GM21723 (cell line): ENCODE measurements around the gene ZNF490.
"Not testable (repeated sequence)": the region's sequence is repeated elsewhere in the genome, so short reads cannot be mapped to it uniquely, and the experiment has no call there.

Source experiments
- ATAC-seq: cut with Tn5 transposase; IDR thresholded peaks from one replicate; pipeline ENCODE4 v1.9.1; 2021; ENCODE audit warnings: mild to moderate bottlenecking, moderate library complexity; ENCODE audit not compliant: unreplicated experiment

The ZNF490 gene

DNA sequence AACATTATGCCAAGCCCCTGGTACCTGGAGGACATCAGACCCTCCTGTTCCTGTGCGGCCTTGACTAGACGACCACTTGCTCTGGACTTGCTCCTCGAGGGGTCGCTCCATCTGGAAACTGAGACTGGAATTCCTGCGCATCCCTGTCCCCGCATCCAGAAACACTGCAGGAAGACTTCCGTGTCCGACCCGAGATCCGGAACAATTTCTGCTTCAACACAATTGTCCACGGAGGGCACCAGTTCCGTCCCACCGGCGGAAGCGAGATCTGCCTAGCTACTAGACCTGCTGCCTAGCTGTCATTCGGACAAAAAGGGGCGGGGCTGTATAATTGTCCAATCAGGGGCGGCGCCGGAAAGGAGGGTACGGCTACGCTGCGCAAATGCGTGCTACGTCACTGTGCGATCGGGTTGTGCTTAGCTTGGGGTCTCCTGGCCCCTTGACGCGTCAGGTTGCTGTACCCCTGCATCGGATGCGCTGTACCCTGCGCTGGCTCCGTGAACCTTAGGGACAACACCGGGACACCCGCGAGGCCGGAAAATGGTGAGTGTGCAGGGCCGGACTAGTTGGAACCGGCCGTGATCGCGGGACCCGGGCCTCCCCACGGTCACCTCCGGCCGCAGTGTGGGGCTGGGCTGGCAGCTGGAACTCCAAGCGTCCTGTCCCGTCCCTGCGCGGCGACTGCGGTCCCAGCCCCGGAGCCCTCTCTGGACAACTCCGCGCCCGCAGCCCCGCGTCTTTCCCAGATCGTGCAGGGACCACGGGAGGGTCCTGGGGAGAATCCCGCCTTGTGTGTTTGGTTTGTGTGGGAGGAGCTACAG is at the start of gene ZNF490, which contains the start of gene ZNF791:
TSS of gene ZNF490 (minus strand) at position 274 of the 821 bp plus-strand sequence. CDS start at position 141, 133 bp downstream.
TSS of gene ZNF791 (plus strand) at position 381 of the 821 bp plus-strand sequence. CDS start at position 541, 160 bp downstream.
- peak; percentile 77 for ATAC-seq

DNA sequence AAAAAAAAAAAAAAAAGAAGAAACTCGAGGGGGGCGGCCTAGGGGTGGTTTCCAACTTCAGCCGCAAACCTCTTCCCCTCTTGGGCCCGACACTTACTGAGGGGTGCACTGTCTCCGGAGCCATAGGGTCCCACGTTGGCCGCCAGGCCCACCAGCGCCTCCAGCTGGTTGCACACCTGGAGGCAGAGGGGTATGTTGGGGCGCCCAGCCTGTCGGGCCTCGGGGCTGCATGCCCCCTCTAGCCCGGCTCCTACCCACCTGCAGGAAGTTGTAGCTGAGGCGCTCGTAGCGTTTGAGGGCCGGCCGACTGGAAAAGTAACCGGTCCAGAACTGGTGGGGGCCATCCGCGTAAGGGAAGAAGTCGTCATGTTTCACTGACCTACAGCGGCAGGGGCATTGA is 47.4 kb upstream of the ZNF490 start:
- ATAC-seq, result no peak

DNA sequence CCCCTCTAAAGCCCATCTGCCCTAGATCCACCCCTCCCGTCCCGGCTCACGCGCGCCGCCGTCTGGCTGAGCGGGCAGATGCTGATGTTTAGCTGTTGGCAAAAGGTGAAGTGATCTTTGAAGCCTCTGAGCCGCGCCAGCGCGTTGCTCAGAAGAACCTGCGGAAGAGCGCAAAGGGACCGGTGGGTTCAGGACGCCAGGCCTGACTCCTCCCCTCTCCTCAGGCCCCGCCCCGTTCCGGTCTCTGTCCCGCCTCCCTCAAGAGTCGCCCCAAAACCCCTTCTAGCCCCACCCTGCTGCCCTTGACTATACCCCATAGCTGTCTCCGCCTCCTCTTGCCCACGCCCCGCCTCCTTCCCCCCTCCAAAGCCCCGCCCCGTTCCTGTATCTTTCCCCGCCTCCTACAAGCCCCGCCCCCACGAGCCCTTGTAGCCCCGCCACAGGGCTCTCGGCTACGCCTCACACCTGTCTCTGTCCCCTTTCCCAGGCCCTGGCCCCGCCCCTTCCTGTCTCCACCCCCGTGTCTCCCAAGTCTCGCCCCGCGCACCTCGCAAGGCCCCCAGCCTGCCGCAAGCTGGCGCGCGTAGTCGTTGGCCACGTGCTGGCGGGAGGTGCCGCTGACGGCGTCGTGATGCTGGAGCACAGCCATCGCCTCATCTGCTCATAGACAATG is 46.4 kb upstream of the ZNF490 start:
- ATAC-seq, result no peak

DNA sequence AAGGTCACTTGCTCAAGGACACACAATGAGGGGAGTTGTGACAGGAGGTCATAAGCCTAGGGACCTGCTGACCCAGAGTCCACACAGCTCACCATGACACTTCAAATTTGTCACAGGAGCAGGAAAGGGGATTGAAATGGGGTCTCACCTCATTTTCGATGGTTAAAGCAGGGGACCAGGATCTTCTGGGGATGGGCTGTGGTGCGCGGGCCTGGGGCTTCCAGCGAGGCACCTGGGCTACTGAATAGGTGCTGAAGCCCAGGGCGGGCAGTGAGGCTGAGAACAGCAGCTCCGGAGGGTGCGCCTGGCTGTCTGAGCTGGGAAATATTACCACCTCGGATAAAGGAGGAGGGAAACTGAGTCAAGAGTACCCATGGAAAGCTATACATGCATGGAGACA is 44.9 kb upstream of the ZNF490 start:
- ATAC-seq, result no peak

DNA sequence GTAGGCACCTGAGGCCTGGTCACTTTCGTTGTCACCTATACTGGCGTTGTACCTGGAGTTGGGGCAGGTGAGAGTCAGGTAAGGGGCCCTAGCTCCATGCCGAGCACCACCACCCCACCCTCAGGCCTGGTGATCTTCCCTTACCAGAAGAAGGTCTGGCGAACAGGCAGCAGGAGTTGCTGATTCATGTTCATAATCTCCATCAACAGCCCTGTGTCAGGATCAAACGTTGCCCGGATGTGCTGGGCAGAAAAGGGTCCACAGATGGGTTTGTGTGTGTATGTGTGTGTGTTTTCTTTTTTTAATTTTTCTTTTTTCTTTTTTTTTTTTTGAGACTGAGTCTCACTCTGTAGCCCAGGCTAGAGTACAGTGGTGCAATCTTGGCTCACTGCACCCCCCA is 41.6 kb upstream of the ZNF490 start:
- no peak for ATAC-seq

DNA sequence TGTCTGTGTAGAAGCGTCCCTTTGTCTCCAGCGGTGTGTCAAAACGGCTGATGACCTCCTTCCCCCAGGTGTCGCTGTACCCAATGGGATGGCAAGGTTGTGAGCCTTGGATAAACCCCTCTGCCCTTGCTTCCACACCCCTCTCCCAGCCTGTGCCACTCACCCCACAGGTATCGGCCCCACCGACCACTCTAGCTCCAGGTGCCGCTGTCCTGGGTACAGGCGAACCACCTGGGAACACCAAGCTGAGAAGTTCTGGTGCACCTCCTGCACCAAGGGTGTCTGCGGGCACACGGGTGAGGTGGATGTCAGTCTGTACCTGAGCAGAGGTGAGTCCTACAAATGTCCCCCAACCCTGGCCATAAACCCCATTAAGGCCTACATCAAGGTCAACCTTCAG is 39.3 kb upstream of the ZNF490 start:
- no peak for ATAC-seq

DNA sequence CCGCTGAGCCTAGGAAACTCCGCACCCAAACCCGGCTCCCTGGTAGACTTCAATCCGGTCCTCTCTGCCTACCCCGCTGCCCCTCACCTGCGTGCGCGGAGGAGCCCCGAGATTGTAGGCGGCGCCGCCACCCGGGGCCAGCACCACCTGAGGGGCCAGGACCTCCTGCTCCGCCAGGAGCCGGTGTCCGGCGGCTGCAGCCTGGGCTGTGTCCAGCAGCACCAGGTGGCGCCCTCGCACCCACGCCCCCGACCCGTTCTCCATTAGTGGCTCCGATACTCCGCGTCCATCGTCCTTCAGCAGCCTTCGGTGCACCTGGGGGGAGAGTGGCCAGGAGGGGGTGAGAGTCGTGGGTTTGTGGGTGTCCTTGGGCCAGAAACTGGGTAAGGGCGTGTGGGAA is 37.5 kb upstream of the ZNF490 start:
- no peak for ATAC-seq

DNA sequence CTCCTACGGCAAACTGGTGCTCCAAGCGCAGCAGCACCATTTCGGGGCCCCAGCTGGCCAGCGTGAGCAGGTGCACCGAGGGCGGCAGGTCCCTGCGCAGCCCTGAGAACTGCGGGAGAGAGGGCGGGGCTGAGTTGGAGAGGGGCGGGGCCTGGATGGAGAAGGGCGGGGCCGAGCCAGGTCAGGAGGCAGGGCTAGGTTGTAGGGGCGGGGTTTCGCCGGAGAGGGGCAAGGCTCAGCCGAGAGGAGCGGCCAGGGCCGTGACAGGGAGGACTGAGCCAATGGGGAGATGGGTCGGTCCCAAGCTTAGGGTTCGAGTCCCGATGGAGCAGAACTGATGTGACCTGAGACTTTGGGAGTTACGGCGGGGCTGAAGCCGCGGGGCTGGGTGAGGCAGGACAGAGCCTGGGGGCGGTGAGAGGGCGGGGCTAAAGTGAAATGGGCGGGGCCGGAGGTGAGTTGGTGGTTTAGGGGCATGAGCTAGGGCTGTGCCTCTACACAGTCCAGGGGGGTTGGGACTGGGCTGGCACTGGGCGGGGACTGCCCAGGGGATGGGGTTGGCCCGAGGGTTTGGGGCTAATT is 37.0 kb upstream of the ZNF490 start:
- ATAC-seq, result no peak

DNA sequence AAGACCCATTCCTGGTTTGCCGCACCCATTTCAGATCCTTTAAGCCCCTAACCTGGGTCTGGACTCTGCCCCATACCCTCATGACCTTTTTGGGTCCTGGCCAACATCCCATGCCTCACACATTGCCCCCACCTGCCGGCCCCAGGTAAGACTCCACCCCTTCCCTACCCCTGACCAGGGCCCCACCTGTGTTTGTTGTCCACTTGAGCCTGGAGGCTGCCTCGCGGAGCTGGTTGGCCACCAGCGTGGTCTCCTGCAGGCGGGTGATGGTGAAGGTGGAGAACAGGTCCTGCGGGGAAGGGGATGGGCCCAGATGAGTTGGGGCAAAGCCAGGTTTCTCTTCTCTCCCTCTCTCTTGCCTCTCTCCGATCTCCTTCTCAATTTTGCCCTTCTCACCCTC is 36.4 kb upstream of the ZNF490 start:
- ATAC-seq, result no peak

DNA sequence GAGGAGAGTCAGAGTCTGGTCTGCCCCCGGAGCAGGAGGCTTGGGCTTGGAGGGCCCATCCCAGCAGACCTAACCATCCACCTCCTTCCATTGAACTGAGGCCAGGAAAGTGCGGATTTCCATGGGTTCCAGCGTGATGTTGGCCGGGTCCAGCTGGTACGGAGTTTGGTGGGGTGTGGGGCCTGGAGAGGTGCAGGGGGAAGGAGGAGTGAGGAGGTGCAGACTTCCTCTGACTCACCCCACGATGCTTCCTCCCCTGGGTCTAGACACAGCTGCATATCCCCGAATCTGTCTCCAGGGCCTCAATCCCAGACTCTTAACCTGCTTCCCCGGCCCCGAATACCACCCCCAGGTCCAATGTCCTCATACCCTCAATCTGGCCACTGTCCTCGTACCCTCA is 35.9 kb upstream of the ZNF490 start:
- no peak for ATAC-seq

DNA sequence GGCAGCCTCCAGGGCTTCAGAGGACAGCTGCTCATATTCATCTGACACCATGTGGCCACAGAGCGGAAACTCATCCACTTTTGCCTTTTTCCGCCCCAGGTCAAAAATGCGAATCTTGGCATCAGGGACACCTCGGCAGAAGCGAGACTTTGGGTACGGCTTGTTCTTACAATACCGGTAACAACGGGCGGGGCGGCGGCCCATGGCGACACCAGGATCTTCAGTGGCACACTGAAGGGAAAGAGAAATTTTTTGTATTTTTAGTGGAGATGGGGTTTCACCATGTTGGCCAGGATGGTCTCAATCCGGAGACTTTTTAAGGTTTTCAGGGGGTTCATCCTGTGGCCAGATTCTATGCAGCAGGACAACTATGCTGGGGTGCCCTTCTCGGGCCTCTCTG is 33.1 kb upstream of the ZNF490 start:
- not testable (repeated sequence) for ATAC-seq

DNA sequence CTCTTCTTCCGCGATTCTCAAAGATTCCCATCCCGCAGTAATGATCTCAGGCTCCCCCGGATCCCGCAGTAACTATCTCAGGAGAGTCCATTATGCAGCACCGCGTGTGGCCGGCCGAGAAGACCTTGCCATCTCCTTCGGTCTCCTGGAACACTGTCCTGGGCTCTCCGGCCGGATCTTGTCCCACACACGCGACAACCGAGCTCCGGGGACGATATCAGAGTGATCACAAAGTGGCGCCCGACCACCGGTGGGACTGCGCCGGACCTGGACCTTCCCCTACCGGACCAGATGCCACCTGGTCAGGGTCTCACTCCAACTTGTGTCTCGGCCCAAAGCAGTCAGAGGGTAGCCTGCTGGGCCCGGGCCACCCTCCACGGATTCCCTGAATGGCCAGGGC is 31.9 kb upstream of the ZNF490 start:
- no peak for ATAC-seq

DNA sequence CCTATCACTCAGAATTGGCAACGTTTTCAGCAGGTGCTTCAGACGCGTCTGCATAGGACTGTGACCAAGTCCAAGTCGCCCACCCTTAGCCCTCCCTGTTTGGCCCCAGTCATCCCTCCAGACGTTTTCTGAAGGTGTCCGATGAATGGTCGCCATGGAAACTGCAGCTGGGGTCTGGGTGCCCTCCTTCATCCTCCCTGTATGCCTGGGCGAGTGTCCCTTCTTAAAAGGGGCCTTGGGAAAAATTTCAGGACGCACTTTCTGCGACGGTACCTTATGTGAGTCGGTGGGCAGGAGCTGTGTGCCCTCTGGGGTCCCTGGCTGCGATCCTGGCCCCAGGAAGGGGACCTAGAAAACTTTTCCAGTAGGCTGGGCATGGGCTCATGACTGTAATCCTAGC is 30.8 kb upstream of the ZNF490 start:
- no peak for ATAC-seq

DNA sequence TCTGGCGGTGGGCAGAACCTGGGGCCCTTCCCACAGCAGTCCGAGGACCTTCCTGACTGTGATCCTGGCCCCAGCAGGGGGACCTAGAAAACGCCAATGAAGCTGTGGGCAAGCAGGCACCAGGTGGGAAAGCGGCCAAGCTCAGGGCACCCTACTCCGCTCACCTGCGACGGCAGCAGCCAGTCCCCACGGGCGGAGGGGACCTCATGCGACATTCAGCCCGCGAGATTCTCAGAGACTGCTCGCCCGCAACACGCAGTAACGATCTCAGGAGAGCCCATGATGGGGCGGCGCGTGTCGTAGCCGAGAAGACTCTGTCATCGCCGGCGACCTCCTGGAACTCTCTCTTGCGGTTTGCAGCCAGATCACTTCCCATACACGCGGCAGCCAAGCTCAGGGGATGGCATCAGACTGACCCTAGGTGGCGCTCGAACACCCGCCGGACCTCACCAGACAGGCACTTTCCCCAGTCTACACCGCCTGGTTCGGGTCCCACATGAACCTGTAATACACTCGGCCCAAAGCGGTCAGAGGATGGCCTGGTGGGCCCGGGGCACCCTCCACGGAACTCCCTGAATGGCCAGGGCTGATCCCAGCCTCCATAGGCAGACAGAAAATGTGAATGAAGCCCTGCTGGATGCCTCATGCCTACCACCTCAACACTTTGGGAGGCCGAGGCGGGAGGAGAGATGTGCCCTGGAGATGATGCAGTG is 29.4 kb upstream of the ZNF490 start:
- peak; percentile 56 for ATAC-seq

DNA sequence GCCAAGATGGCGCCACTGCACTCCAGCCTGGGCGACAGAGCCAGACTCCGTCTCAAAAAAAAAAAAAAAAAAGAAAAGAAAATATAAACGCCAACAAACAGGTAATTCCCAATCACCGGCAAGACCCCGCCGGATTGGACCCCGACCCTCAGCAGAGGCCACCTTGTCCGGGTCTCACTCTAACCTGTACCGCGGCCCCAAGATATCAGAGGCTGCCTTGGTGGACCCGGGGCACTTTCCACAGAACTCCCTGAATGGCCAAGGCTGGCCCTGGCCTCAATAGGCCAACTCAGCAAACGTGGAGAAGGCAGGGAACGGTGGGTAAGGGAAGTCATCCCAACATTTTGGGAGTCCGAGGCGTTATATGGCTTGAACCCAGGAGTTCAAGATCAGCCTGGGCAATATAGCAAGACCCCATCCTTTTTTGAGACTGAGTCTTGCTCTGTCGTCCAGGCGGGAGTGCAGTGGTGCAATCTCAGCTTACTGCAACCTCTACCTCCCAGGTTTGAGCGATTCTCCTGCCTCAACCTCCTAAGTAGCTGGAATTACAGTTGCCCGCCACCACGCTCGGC is 28.1 kb upstream of the ZNF490 start:
- ATAC-seq, result no peak

DNA sequence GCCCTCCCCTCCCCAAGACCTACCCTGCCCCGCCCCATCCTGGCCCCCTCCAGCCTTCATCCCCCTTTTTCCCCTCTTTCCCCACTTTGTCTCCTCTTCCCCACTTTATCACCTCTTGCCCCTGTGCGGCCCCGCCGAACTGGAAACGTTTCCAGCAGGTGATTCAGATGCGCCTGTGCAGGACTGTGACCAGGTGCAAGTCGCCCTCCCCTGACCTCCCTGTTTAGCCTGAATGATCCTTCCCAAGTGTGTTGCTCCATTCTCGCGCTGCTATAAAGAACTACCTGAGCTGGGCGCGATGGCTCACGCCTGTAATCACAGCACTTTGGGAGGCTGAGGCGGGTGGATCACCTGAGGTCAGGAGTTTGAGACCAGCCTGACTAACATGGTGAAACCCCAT is 26.0 kb upstream of the ZNF490 start:
- no peak for ATAC-seq

DNA sequence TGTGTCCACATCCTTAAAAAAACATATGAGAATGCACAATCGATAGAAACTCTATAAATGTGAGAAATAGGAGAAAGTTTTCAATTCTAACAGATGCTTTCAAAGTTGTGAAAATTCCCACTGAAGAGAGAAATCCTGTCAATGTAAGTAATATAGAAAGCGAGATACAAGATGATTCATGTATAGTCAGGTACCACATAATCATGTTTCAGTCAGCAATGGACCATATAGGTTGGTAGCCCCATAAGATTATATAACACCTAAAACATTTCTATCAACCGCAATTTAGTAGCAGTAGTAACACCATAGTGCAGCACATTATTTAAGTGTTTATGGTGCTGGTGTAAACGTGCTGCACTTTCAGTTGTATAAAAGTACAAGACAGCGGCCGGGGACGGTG is 18.6 kb upstream of the ZNF490 start:
- no peak for ATAC-seq

DNA sequence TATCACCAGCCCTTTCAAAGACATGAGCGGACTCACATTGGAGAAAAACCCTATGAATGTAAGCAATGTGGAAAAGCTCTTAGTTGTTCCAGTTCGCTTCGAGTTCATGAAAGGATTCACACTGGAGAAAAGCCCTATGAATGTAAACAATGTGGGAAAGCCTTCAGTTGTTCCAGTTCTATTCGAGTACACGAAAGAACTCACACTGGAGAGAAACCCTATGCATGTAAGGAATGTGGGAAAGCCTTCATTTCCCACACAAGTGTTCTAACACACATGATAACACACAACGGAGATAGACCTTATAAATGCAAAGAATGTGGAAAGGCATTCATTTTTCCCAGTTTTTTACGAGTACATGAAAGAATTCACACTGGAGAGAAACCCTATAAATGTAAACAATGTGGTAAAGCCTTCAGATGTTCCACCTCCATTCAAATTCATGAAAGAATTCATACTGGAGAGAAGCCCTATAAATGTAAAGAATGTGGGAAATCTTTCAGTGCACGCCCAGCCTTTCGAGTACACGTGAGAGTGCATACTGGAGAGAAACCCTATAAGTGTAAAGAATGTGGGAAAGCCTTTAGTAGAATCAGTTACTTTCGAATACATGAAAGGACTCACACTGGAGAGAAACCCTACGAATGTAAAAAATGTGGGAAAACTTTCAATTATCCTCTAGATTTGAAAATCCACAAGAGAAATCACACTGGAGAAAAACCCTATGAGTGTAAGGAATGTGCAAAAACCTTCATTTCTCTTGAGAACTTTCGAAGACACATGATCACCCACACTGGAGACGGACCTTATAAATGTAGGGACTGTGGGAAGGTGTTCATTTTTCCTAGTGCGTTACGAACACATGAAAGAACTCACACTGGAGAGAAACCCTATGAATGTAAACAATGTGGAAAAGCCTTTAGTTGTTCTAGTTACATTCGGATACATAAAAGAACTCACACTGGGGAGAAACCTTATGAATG is 17.7 kb upstream of the ZNF490 start:
- no peak for ATAC-seq

DNA sequence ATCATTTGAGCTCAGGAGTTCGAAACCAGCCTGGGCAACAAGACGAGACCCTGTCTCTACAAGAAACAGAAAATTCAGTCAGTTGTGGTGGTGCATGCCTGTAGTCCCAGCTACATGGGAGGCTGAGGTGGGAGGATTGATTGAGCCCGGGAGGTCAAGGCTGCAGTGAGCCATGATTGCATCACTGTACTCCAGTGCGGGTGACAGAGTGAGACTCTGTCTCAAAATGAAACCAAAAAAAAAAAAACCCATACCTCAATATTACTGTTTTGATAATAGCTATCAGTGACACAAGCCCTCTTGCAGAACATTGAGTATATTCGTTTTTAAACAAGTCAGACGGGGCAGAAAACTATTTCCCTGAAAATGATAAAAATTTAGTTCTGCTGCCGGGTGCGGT is 16.3 kb upstream of the ZNF490 start:
- no peak for ATAC-seq
